Lung (tissue), 12 donors: Measurements from ENCODE around the gene TSPAN5. TPM values are rescaled to one million over a fixed set of nuclear protein-coding genes. Genes with fewer than 3 reads are reported as not detected.

Experiments
- ATAC-seq: fragments of 200-7000 bp; cut with Tn5 transposase; one replicate; pipeline ENCODE4 v1.9.1; 2020; ENCODE audit warnings: moderate number of reproducible peaks; ENCODE audit not compliant: insufficient read depth, low FRiP score
- DNase-seq, 3 donors: peaks; one replicate each; pipeline ENCODE4 v3.0.0-alpha.2; 2013 to 2017
- H3K27ac ChIP-seq, 2 donors: one replicate each; pipeline ENCODE4 v1.5.1; 2013; ENCODE audit warnings: mild to moderate bottlenecking in 2 of 2, moderate library complexity in 2 of 2, control low read depth in 1 of 2, inconsistent platforms in 1 of 2, low read depth in 1 of 2, low read length in 1 of 2
- H3K27me3 ChIP-seq, 3 donors: one replicate each; pipeline ENCODE4 v1.5.1; 2013; ENCODE audit warnings: low read length in 2 of 3; ENCODE audit not compliant: control insufficient read depth in 3 of 3, insufficient read depth in 3 of 3
- H3K36me3 ChIP-seq, 4 donors: one replicate each; pipeline ENCODE4 v1.5.1; 2013; ENCODE audit warnings: low read length in 4 of 4, mild to moderate bottlenecking in 1 of 4, moderate library complexity in 1 of 4; ENCODE audit not compliant: control insufficient read depth in 4 of 4, insufficient read depth in 4 of 4
- H3K4me1 ChIP-seq, 5 donors: one replicate each; pipeline ENCODE4 v1.5.1; 2013; ENCODE audit warnings: low read length in 5 of 5, mild to moderate bottlenecking in 2 of 5, moderate library complexity in 1 of 5; ENCODE audit not compliant: control insufficient read depth in 5 of 5, insufficient read depth in 5 of 5
- H3K4me3 ChIP-seq: one replicate; pipeline ENCODE4 v1.5.1; 2013; ENCODE audit warnings: mild to moderate bottlenecking, control low read depth, moderate library complexity
- H3K9ac ChIP-seq, 2 donors: one replicate each; pipeline ENCODE4 v1.5.1; 2013; ENCODE audit warnings: low read length in 2 of 2, control low read depth in 1 of 2; ENCODE audit not compliant: insufficient read depth in 1 of 2
- H3K9me3 ChIP-seq, 4 donors: one replicate each; pipeline ENCODE4 v1.5.1; 2013; ENCODE audit warnings: low read length in 3 of 4, mild to moderate bottlenecking in 1 of 4, moderate library complexity in 1 of 4; ENCODE audit not compliant: control insufficient read depth in 4 of 4, insufficient read depth in 3 of 4
- CTCF ChIP-seq: IDR thresholded peaks from 2 replicates; pipeline ENCODE4 v1.5.1; 2012; ENCODE audit warnings: mild to moderate bottlenecking; ENCODE audit errors: control extremely low read depth, extremely low read depth
- WGBS, 2 donors: extraction: QIAGEN DNeasy Blood & Tissue Kit; methylation state at CpG; one replicate each; pipeline ENCODE4 v1.1.7; 2013; 5-methylcytosine and 5-hydroxymethylcytosine counted together
- polyA plus RNA-seq, 2 donors: library from polyadenylated mRNA; stranded (reverse); fragments of 200-250 nt; gene quantifications; one replicate each; pipeline ENCODE4 v1.2.1, GENCODE V29; 2013
- total RNA-seq, 2 donors: library from RNA; depleted of rRNA in 1 of 2; stranded (reverse); fragments of >200 nt in 1 of 2; gene quantifications; one replicate each; pipeline ENCODE4 v1.2.1, GENCODE V29; 2014 to 2021
- donor health status: control.
- donor health status: control.
- donor health status: Bipolar disorder and iron deficiency.
- donor health status: healthy.
- donor health status: DM: yes; HTN: yes; CAD: no.

Gene TSPAN5
- total and polyA plus RNA-seq, 4 donors, result 1.8 to 24.5 (median 6.3) TPM

- Histone ChIP-seq H3K27me3 (no peaks in the 10 kb centered on the region), H3K27ac (no peak overlapping the region), H3K4me3 (no peak overlapping the region), H3K9ac (no peak overlapping the region), H3K4me1 (no peaks in the 10 kb centered on the region), H3K36me3 (no peaks in the 10 kb centered on the region), H3K9me3 (no peaks in the 10 kb centered on the region)
- DNase-seq (no peak), ATAC-seq (no peak)
- 71 to 79% methylated on average over 4 of the region's 4 CpGs for WGBS, 2 donors
- TF ChIP-seq CTCF, result no peak
Observed at GRCh38 chr4:98674404-98675173, 16.2 kb upstream of the TSPAN5 start.

GRCh38 chr4:98673978-98674377 lies 15.6 kb upstream of the TSPAN5 start:
- WGBS, 2 donors, result 79 to 88% methylated on average over 6 of the region's 6 CpGs
- no peak for TF ChIP-seq CTCF
- no peak for ATAC-seq

GRCh38 chr4:98673288-98673644 lies 14.9 kb upstream of the TSPAN5 start:
- Histone ChIP-seq H3K9ac (no peak overlapping the region), H3K36me3 (no peaks in the 10 kb centered on the region), H3K27me3 (no peaks in the 10 kb centered on the region), H3K9me3 (no peaks in the 10 kb centered on the region), H3K27ac (no peak overlapping the region), H3K4me3 (no peak overlapping the region), H3K4me1 (no peaks in the 10 kb centered on the region)
- no peak for TF ChIP-seq CTCF
- 49 to 68% methylated on average over 4 of the region's 4 CpGs for WGBS, 2 donors
- no peak for DNase-seq
- no peak for ATAC-seq

More at GRCh38 chr4:98673978-98674377, 15.6 kb upstream of the TSPAN5 start:
- Histone ChIP-seq H3K27me3 (no peaks in the 10 kb centered on the region), H3K36me3 (no peaks in the 10 kb centered on the region), H3K9ac (no peak overlapping the region), H3K4me3 (no peak overlapping the region), H3K9me3 (no peaks in the 10 kb centered on the region), H3K4me1 (no peaks in the 10 kb centered on the region), H3K27ac (no peak overlapping the region)
- no peak for DNase-seq
